GM20000 (cell line): Measurements from ENCODE around the gene LILRB3.
"Not testable (repeated sequence)": the region's sequence is repeated elsewhere in the genome, so short reads cannot be mapped to it uniquely, and the experiment has no call there.

Experiments
- DNase-seq: peaks from one replicate; pipeline ENCODE4 v3.0.0; 2012; ENCODE audit warnings: low spot score
- CTCF ChIP-seq: IDR thresholded peaks from 2 replicates; pipeline ENCODE4 v1.5.1; 2012; ENCODE audit warnings: mild to moderate bottlenecking, control low read depth; ENCODE audit errors: extremely low read depth, missing control alignments

Gene LILRB3

GRCh38 chr19:54222474-54223276 lies at the start of gene LILRB3:
TSS of gene LILRB3 (minus strand) at chr19:54223007. CDS start at chr19:54222976, 31 bp downstream.
- not testable (repeated sequence) for DNase-seq

GRCh38 chr19:54272181-54272580 lies 49.4 kb upstream of the LILRB3 start:
- not testable (repeated sequence) for DNase-seq

DNA sequence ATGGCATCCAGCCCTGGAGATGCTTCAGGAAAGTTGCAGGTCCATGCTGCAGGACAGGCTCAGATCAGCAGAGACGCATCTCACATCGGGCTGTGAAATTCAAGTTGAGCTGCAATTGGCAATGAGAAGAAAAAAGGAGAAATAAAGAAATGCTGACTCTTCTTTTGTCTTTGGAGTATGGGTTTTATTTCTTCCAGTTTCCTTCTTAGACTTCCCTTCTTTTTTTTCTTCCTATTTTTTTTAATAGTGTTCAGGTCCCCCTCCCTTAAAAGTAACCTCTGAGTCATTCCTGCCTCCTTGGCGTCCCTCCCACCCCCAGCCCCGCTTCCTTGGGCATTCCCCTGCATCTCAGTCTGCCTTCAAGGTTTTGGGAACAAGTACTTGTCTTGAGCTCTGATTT lies 48.8 kb upstream of the LILRB3 start:
- DNase-seq, result not testable (repeated sequence)

DNA sequence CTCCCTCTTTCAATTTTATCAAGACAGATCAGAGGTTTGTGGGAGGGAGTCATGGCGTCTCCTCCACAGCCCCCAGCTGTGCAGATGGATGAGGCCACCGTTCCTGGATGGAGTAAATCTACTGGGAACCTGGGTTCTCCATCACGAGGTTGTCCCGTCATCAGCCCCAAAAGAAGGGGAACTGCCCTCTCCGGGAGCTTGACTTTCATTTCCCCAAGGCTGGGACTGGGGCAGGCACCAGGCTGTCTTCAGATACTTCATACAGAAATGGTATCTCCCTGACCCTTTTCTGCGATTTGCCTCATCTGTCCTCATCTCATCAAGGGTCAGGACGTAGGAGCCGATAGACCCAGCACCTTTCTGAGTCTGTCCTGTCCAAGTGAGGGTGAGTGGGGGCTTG lies 48.3 kb upstream of the LILRB3 start:
- no peak for TF ChIP-seq CTCF
- no peak for DNase-seq

DNA sequence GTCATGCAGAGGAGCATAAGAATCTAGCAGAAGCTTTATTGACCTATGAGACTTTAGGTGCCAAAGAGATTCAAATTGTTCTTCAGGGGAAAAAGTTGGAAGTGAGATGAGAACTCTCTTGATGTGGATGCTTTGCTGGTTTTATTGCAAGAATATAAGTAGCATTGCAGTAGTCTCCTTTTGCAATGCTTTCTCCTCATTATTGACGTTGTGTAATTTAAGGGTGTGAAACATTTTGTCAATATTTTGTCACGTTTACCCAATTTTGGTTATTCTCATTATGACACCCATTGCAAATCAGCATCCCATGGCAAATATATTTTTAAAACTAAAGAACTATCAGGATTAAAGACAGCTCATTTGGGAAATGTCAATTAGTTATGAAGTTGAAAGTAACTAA lies 46.1 kb upstream of the LILRB3 start:
- TF ChIP-seq CTCF, result no peak
- DNase-seq, result no peak

DNA sequence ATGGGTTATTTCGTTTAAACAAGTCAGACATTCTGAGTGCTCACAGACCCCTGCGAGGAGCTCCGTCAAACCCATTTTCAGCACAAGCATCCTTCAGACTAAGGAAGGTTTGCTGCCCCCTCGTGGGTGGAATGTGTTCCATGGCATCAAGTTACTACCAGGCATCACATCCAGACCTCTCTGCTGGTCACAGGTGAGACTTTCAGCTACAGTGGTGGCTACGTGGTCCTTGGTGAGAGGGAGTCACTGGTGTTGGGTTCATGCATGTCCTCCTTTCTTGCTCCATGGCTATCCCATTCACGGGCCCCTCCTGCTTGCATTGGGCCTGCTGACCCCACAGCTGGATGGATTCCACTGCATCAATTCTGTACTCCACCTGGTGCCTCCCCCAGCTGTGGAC lies 43.3 kb upstream of the LILRB3 start:
- peak; percentile 71 for DNase-seq

GRCh38 chr19:54262470-54262869 lies 39.7 kb upstream of the LILRB3 start:
- TF ChIP-seq CTCF, result no peak

More for the DNA sequence above, 43.3 kb upstream of the LILRB3 start:
- TF ChIP-seq CTCF, result peak; percentile 50

DNA sequence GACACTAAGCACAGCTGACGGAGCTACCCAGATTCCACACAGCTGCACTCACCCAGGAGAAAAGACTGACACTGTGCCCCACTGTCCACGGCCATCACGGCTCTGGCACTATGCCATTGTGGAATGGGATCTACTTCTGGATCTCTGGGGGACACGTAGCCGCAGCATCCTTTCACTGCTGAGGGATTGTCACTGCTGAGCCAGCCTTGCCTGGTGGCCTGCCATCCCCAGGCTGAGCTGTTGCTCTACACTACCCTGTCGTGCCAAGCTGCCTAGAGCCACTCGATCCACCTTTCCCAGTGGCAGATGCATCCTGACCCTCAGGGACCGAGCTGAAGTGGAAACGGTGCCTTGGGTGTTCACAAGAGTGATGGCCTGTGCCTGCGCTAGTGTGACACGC lies 39.3 kb upstream of the LILRB3 start:
- no peak for TF ChIP-seq CTCF
- DNase-seq, result no peak

More at GRCh38 chr19:54262470-54262869, 39.7 kb upstream of the LILRB3 start:
- DNase-seq, result no peak

- DNase-seq, result no peak
- TF ChIP-seq CTCF, result no peak
Measured at GRCh38 chr19:54257116-54257480, 34.3 kb upstream of the LILRB3 start, which contains the start of gene LILRB5. TSS of gene LILRB5 (minus strand) at chr19:54257273. CDS start at chr19:54257193, 80 bp downstream.
